BE2C (cell line): ENCODE measurements around the gene USP16.
"Not testable (repeated sequence)": the region's sequence is repeated elsewhere in the genome, so short reads cannot be mapped to it uniquely, and the experiment has no call there.

ENCODE experiments used
- DNase-seq: peaks from one replicate; pipeline ENCODE4 v3.0.0-alpha.2; 2020
- H3K27me3 ChIP-seq: fragments of 250-450 bp; sonication (Bioruptor Pico); 2 replicates; pipeline ENCODE4 v1.5.1; 2020; ENCODE audit warnings: mild to moderate bottlenecking
- H3K36me3 ChIP-seq: fragments of 250-450 bp; sonication (Bioruptor Pico); 2 replicates; pipeline ENCODE4 v1.5.1; 2020; ENCODE audit warnings: mild to moderate bottlenecking
- H3K4me1 ChIP-seq: fragments of 250-450 bp; sonication (Bioruptor Pico); 2 replicates; pipeline ENCODE4 v1.5.1; 2020
- H3K4me3 ChIP-seq: 2 replicates; pipeline ENCODE4 v1.5.1; 2011; ENCODE audit warnings: low read depth, low read length
- H3K9me3 ChIP-seq: fragments of 250-450 bp; sonication (Bioruptor Pico); 2 replicates; pipeline ENCODE4 v1.5.1; 2020
- CTCF ChIP-seq: IDR thresholded peaks from 2 replicates; pipeline ENCODE4 v1.5.1; 2012; ENCODE audit warnings: mild to moderate bottlenecking, low read depth, low read length

USP16 gene

GRCh38 chr21:29007135-29007534, 17.3 kb upstream of the USP16 start:
- DNase-seq: no peak
- H3K27me3 ChIP-seq: no peaks in the 10 kb centered on the region
- TF ChIP-seq CTCF: no peak
- no peaks in the 10 kb centered on the region for H3K9me3 ChIP-seq
- H3K36me3 ChIP-seq: peaks cover 16% of the 10 kb centered on the region
- no peaks in the 10 kb centered on the region; the same call in 1 of the 2 replicates for H3K4me1 ChIP-seq
- no peak overlapping the region for H3K4me3 ChIP-seq

- no peaks in the 10 kb centered on the region; the same call in 1 of the 2 replicates for H3K4me1 ChIP-seq
- no peak overlapping the region for H3K4me3 ChIP-seq
Measured at GRCh38 chr21:29007810-29008209, 16.7 kb upstream of the USP16 start.

GRCh38 chr21:29008367-29008766, 16.1 kb upstream of the USP16 start:
- no peaks in the 10 kb centered on the region; the same call in 1 of the 2 replicates for H3K4me1 ChIP-seq
- no peaks in the 10 kb centered on the region for H3K9me3 ChIP-seq
- no peaks in the 10 kb centered on the region for H3K27me3 ChIP-seq
- H3K36me3 ChIP-seq: peaks cover 16% of the 10 kb centered on the region
- no peak overlapping the region for H3K4me3 ChIP-seq
- no peak for DNase-seq
- no peak for TF ChIP-seq CTCF

More at GRCh38 chr21:29007810-29008209, 16.7 kb upstream of the USP16 start:
- Histone ChIP-seq H3K27me3 (no peaks in the 10 kb centered on the region), H3K36me3 (peaks cover 16% of the 10 kb centered on the region), H3K9me3 (no peaks in the 10 kb centered on the region)
- no peak for TF ChIP-seq CTCF
- no peak for DNase-seq

GRCh38 chr21:29011236-29011635, 13.2 kb upstream of the USP16 start:
- not testable (repeated sequence) for DNase-seq, H3K9me3 ChIP-seq, H3K4me1 ChIP-seq, H3K4me3 ChIP-seq, H3K27me3 ChIP-seq
- peaks cover 16% of the 10 kb centered on the region for H3K36me3 ChIP-seq

GRCh38 chr21:29017639-29018237, 6.7 kb upstream of the USP16 start:
- Histone ChIP-seq H3K36me3 (peaks cover 4% of the 10 kb centered on the region; the same call in 1 of the 2 replicates), H3K4me1 (peaks cover 10% of the 10 kb centered on the region), H3K9me3 (no peaks in the 10 kb centered on the region), H3K27me3 (no peaks in the 10 kb centered on the region), H3K4me3 (peak overlapping the region; percentile 93)
- DNase-seq: no peak
- no peak for TF ChIP-seq CTCF

GRCh38 chr21:29018540-29018939, 5.9 kb upstream of the USP16 start:
- Histone ChIP-seq H3K4me1 (peaks cover 10% of the 10 kb centered on the region), H3K27me3 (no peaks in the 10 kb centered on the region)
- TF ChIP-seq CTCF: no peak

More at GRCh38 chr21:29018540-29018939, 5.9 kb upstream of the USP16 start:
- peak overlapping the region; percentile 93 for H3K4me3 ChIP-seq
- DNase-seq: no peak
- H3K36me3 ChIP-seq: peaks cover 4% of the 10 kb centered on the region; the same call in 1 of the 2 replicates
- H3K9me3 ChIP-seq: no peaks in the 10 kb centered on the region
